Endodermal cell (in vitro differentiated cells): ENCODE results near the gene MRAS. TPM values are rescaled to one million over a fixed set of nuclear protein-coding genes. Genes with fewer than 3 reads are reported as not detected.

Experiments
- DNase-seq: peaks from one replicate; pipeline ENCODE4 v3.0.0-alpha.2; 2017
- H3K27ac ChIP-seq: 2 replicates; pipeline ENCODE4 v1.5.1; 2013; ENCODE audit warnings: mild to moderate bottlenecking, low read depth, low read length, moderate library complexity
- H3K27me3 ChIP-seq: 2 replicates; pipeline ENCODE4 v1.6.1; 2013; ENCODE audit warnings: mild to moderate bottlenecking, low read length, moderate library complexity; ENCODE audit not compliant: insufficient read depth, control insufficient read depth, poor library complexity, severe bottlenecking
- H3K36me3 ChIP-seq: 2 replicates; pipeline ENCODE4 v1.7.0; 2013; ENCODE audit warnings: mild to moderate bottlenecking, low read length, moderate library complexity; ENCODE audit not compliant: control insufficient read depth, insufficient read depth
- H3K4me1 ChIP-seq: one replicate; pipeline ENCODE4 v1.7.0; 2013; ENCODE audit warnings: low read length; ENCODE audit not compliant: control insufficient read depth, insufficient read depth
- H3K4me3 ChIP-seq: 2 replicates; pipeline ENCODE4 v1.5.1; 2013; ENCODE audit warnings: mild to moderate bottlenecking, low read length, moderate library complexity
- H3K9ac ChIP-seq: 2 replicates; pipeline ENCODE4 v1.6.1; 2013; ENCODE audit warnings: mild to moderate bottlenecking, low read length, moderate library complexity; ENCODE audit not compliant: poor library complexity, severe bottlenecking; ENCODE audit errors: extremely low read depth
- H3K9me3 ChIP-seq: 2 replicates; pipeline ENCODE4 v1.6.1; 2013; ENCODE audit warnings: mild to moderate bottlenecking, low read length, moderate library complexity; ENCODE audit not compliant: control insufficient read depth
- H3K27ac Mint-ChIP-seq: 2 replicates; pipeline ENCODE4 v1.8.0; 2020; ENCODE audit warnings: mixed read lengths
- H3K27me3 Mint-ChIP-seq: 2 replicates; pipeline ENCODE4 v1.8.0; 2021; ENCODE audit warnings: mild to moderate bottlenecking, mixed read lengths; ENCODE audit not compliant: insufficient read depth
- H3K36me3 Mint-ChIP-seq: 2 replicates; pipeline ENCODE4 v1.8.0; 2020; ENCODE audit warnings: low read depth, mixed read lengths
- H3K4me1 Mint-ChIP-seq: 2 replicates; pipeline ENCODE4 v1.8.0; 2020; ENCODE audit warnings: mixed read lengths
- H3K4me3 Mint-ChIP-seq: 2 replicates; pipeline ENCODE4 v1.8.0; 2020; ENCODE audit warnings: mild to moderate bottlenecking, moderate library complexity, mixed read lengths
- H3K9me3 Mint-ChIP-seq: 2 replicates; pipeline ENCODE4 v1.8.0; 2020; ENCODE audit warnings: mild to moderate bottlenecking, mixed read lengths
- WGBS, 2 experiments: methylation state at CpG; one replicate each; pipeline versions ENCODE4 v1.1.5 to v1.1.7; 2013; ENCODE audit warnings: missing lambda C conversion rate in 2 of 2, mixed read lengths in 1 of 2; ENCODE audit not compliant: insufficient coverage in 1 of 2, insufficient read length in 1 of 2; 5-methylcytosine and 5-hydroxymethylcytosine counted together
- total RNA-seq, 2 donors: library from RNA; stranded (reverse); fragmentation: NEBNext Ultra II Directional in 1 of 2; extraction: Animal tissue kit (Norgen Biotek cat#: 25700) in 1 of 2; gene quantifications; 2 replicates in 1 of 2; 3 replicates in 1 of 2; pipeline ENCODE4 v1.2.1, GENCODE V29; 2021
- TF ChIP-seq, protein P1 (sequence below): fragments of 200-600 bp; sonication (generic); conservative IDR thresholded peaks from 2 replicates; pipeline ENCODE4 v1.5.0; 2021; ENCODE audit warnings: antibody characterized with exemption, mild to moderate bottlenecking

MRAS gene
- total RNA-seq, 2 donors from 2014 or later, result 12.8 to 16.1 TPM

DNA sequence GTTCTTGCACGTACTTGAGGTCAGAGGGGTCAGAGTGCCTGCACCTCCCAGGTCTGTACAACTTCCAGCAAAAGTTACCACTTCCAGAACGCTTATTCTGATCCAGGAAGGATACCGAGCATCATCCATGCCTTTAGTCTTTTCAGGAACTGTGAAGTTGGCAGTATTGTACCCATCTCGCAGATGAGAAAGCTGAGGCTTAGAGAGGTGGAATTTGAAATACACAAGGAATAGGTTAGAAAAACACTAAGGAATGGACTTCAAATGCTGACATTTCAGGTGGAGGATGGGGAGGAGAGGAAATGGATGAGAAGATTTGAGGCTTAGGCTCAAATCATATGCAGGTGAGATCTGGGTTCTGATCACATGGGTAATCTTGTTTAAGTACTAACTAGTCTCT is 97.3 kb downstream of the MRAS start:
- no peaks in the 10 kb centered on the region for H3K36me3 ChIP-seq
- Mint-ChIP-seq H3K4me1 (peaks cover 33% of the 10 kb centered on the region), H3K36me3 (no peaks in the 10 kb centered on the region), H3K4me3 (no peak overlapping the region), H3K27me3 (no peaks in the 10 kb centered on the region), H3K9me3 (no peaks in the 10 kb centered on the region), H3K27ac (no peak overlapping the region)
- WGBS, 2 experiments, result 93 to 98% methylated on average over 4 of the region's 4 CpGs
- H3K4me3 ChIP-seq, result no peak overlapping the region
- TF ChIP-seq, protein P1, sequence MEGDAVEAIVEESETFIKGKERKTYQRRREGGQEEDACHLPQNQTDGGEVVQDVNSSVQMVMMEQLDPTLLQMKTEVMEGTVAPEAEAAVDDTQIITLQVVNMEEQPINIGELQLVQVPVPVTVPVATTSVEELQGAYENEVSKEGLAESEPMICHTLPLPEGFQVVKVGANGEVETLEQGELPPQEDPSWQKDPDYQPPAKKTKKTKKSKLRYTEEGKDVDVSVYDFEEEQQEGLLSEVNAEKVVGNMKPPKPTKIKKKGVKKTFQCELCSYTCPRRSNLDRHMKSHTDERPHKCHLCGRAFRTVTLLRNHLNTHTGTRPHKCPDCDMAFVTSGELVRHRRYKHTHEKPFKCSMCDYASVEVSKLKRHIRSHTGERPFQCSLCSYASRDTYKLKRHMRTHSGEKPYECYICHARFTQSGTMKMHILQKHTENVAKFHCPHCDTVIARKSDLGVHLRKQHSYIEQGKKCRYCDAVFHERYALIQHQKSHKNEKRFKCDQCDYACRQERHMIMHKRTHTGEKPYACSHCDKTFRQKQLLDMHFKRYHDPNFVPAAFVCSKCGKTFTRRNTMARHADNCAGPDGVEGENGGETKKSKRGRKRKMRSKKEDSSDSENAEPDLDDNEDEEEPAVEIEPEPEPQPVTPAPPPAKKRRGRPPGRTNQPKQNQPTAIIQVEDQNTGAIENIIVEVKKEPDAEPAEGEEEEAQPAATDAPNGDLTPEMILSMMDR, result no peak
- H3K9ac ChIP-seq, result no peak overlapping the region
- DNase-seq, result no peak
- H3K4me1 ChIP-seq, result peaks cover 7% of the 10 kb centered on the region
- no peak overlapping the region for H3K27ac ChIP-seq
- no peaks in the 10 kb centered on the region for H3K9me3 ChIP-seq
- no peaks in the 10 kb centered on the region for H3K27me3 ChIP-seq

DNA sequence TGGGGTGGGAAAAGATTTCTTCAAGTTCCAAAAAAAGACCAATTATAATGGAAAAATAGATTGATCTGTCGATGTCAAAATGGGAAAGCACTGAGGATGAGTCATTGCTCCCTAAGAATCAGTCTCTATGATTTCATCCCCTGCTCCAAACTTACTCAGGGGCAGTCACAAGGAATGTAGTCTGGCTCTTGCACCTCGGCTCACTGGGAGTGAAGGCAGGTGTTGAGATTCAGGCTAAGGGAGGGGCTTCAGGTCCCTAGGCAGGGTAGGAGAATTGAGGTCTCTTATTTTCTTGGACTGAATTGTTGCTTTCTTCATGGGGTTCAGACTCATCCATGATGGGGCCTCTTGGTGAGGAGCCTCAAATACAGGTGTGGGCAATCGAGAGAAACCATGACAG is 100.3 kb downstream of the MRAS start:
- Mint-ChIP-seq H3K4me1 (peaks cover 9% of the 10 kb centered on the region), H3K27ac (no peak overlapping the region), H3K36me3 (no peaks in the 10 kb centered on the region), H3K9me3 (no peaks in the 10 kb centered on the region), H3K27me3 (no peaks in the 10 kb centered on the region), H3K4me3 (no peak overlapping the region)
- Histone ChIP-seq H3K27me3 (no peaks in the 10 kb centered on the region), H3K9ac (no peak overlapping the region), H3K4me3 (no peak overlapping the region), H3K4me1 (no peaks in the 10 kb centered on the region), H3K9me3 (no peaks in the 10 kb centered on the region), H3K36me3 (no peaks in the 10 kb centered on the region), H3K27ac (no peak overlapping the region)
- TF ChIP-seq, protein P1, result no peak
- peak; percentile 31 for DNase-seq
- WGBS, 2 experiments, result 88 to 94% methylated on average over 1 to 3 of the region's 3 CpGs

DNA sequence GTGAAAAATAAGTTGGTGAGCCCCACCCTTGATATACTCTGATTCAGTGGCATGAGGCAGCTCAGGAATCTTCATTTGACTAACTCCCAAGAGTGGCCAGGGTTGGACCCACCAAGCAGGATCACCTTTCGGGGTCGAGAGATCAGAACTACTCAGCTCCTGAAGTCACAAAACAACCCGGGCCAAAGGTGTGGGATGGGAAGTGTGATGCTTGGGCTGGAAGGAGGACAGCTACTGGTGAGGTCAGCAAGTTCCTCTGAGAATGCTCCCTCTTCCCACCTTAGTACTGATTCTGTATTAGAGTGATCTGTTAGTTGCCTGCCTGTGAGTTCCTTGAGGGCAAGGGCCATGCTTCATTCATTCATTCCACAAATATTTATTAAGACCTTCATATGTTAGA is 101.1 kb downstream of the MRAS start:
- Mint-ChIP-seq H3K27ac (no peak overlapping the region), H3K9me3 (no peaks in the 10 kb centered on the region), H3K4me3 (no peak overlapping the region), H3K27me3 (no peaks in the 10 kb centered on the region), H3K4me1 (peaks cover under 1% of the 10 kb centered on the region), H3K36me3 (no peaks in the 10 kb centered on the region)
- H3K36me3 ChIP-seq, result no peaks in the 10 kb centered on the region
- DNase-seq, result peak; percentile 42
- TF ChIP-seq, protein P1, result no peak
- WGBS, 2 experiments, result 97% methylated on average over 3 of the region's 3 CpGs; no CpG with 5 or more reads in 1 of the 2 experiments
- no peaks in the 10 kb centered on the region for H3K4me1 ChIP-seq
- no peak overlapping the region for H3K4me3 ChIP-seq
- no peak overlapping the region for H3K9ac ChIP-seq
- H3K27me3 ChIP-seq, result no peaks in the 10 kb centered on the region
- H3K27ac ChIP-seq, result no peak overlapping the region
- no peaks in the 10 kb centered on the region for H3K9me3 ChIP-seq
